B cell (primary cell): Measurements from ENCODE around the gene LRG1. TPM values are rescaled to one million over a fixed set of nuclear protein-coding genes. Genes with fewer than 3 reads are reported as not detected.

Source experiments
- ATAC-seq: fragments of 200-7000 bp; cut with Tn5 transposase; one replicate; pipeline ENCODE4 v1.10.0; 2021; ENCODE audit warnings: low read depth, mild to moderate bottlenecking, moderate number of reproducible peaks, moderate library complexity
- CTCF ChIA-PET: fragments of 350-600 bp; sonication (Branson Sonifier 250); formaldehyde crosslinking; loops from one replicate; lab custom pipeline; 2021; ENCODE audit warnings: antibody characterized with exemption, inconsistent platforms; lab: Charles Lee
- POLR2A ChIA-PET: fragments of 350-600 bp; sonication (Branson Sonifier 250); formaldehyde crosslinking; loops from one replicate; lab custom pipeline; 2021; ENCODE audit warnings: antibody characterized with exemption; lab: Charles Lee
- DNase-seq: peaks from one replicate; pipeline ENCODE4 v3.0.0; 2013
- H2AFZ ChIP-seq: 2 replicates; pipeline ENCODE4 v1.6.1; 2012; ENCODE audit warnings: mild to moderate bottlenecking, low read depth, low read length; ENCODE audit not compliant: insufficient read depth, poor library complexity, severe bottlenecking
- H3K27ac ChIP-seq, 2 donors: 1 replicate in 1 of 2; 2 replicates in 1 of 2; pipeline ENCODE4 v1.5.1; 2012 to 2013; ENCODE audit warnings: low read length in 2 of 2, mild to moderate bottlenecking in 2 of 2, moderate library complexity in 1 of 2
- H3K27me3 ChIP-seq, 4 experiments: fragments of 200-600 bp in 1 of 4; sonication (generic) in 1 of 4; replicated peaks in 1 of 4; 1 replicate in 2 of 4; 2 replicates in 2 of 4; pipeline versions ENCODE4 v1.6.1 to v1.7.0; 2013 to 2016; ENCODE audit warnings: low read length in 3 of 4, mild to moderate bottlenecking in 2 of 4, mixed read lengths in 1 of 4, moderate library complexity in 1 of 4; ENCODE audit not compliant: insufficient read depth in 4 of 4, control insufficient read depth in 3 of 4; ENCODE audit errors: control extremely low read depth in 1 of 4
- H3K36me3 ChIP-seq, 2 experiments: replicated peaks in 1 of 2; 1 replicate in 1 of 2; 2 replicates in 1 of 2; pipeline versions ENCODE4 v1.6.1 to v1.7.1; 2013; ENCODE audit warnings: low read length in 1 of 2; ENCODE audit not compliant: insufficient read depth in 2 of 2, control insufficient read depth in 1 of 2; ENCODE audit errors: control extremely low read depth in 1 of 2, extremely low read depth in 1 of 2
- H3K4me1 ChIP-seq, 2 donors: fragments of 200-600 bp in 1 of 2; sonication (generic) in 1 of 2; 1 replicate in 1 of 2; 2 replicates in 1 of 2; pipeline versions ENCODE4 v1.5.1 to v1.6.1; 2013 to 2017; ENCODE audit warnings: low read length in 2 of 2; ENCODE audit not compliant: control insufficient read depth in 2 of 2, insufficient read depth in 2 of 2
- H3K4me2 ChIP-seq: replicated peaks from 2 replicates; pipeline ENCODE3; 2012; ENCODE audit warnings: mild to moderate bottlenecking, low read depth, low read length; ENCODE audit not compliant: poor library complexity, severe bottlenecking
- H3K4me3 ChIP-seq, 5 experiments: fragments of 200-600 bp in 1 of 5; sonication (generic) in 1 of 5; 1 replicate in 3 of 5; 2 replicates in 2 of 5; pipeline versions ENCODE4 v1.5.1 to v1.7.0; 2011 to 2016; ENCODE audit warnings: low read length in 4 of 5, mild to moderate bottlenecking in 4 of 5, low read depth in 2 of 5, control low read depth in 1 of 5, moderate library complexity in 1 of 5; ENCODE audit not compliant: insufficient read depth in 1 of 5; ENCODE audit errors: control extremely low read depth in 1 of 5, extremely low read depth in 1 of 5
- H3K79me2 ChIP-seq: fragments of 200-600 bp; sonication (generic); one replicate; pipeline ENCODE4 v1.6.0; 2016; ENCODE audit warnings: low read length; ENCODE audit not compliant: control insufficient read depth, insufficient read depth
- H3K9ac ChIP-seq: fragments of 200-600 bp; sonication (generic); 2 replicates; pipeline ENCODE4 v1.6.1; 2017; ENCODE audit warnings: mild to moderate bottlenecking, low read length, moderate library complexity
- H3K9me3 ChIP-seq, 3 donors: one replicate each; pipeline versions ENCODE4 v1.6.1 to v1.7.1; 2013; ENCODE audit warnings: low read length in 2 of 3; ENCODE audit not compliant: control insufficient read depth in 2 of 3, insufficient read depth in 1 of 3; ENCODE audit errors: control extremely low read depth in 1 of 3
- H4K20me1 ChIP-seq: 2 replicates; pipeline ENCODE4 v1.6.0; 2012; ENCODE audit warnings: mild to moderate bottlenecking, low read length; ENCODE audit not compliant: insufficient read depth, control insufficient read depth, poor library complexity, severe bottlenecking
- H3K27ac Mint-ChIP-seq: one replicate; pipeline ENCODE4 v1.8.0; 2021; ENCODE audit warnings: mixed read lengths
- H3K27me3 Mint-ChIP-seq: one replicate; pipeline ENCODE4 v1.8.0; 2021; ENCODE audit warnings: mixed read lengths
- H3K4me1 Mint-ChIP-seq: one replicate; pipeline ENCODE4 v1.8.0; 2021; ENCODE audit warnings: mixed read lengths
- H3K4me3 Mint-ChIP-seq: one replicate; pipeline ENCODE4 v1.8.0; 2021; ENCODE audit warnings: mixed read lengths
- H3K9me3 Mint-ChIP-seq: one replicate; pipeline ENCODE4 v1.8.0; 2022; ENCODE audit warnings: mixed read lengths; ENCODE audit not compliant: insufficient read depth
- CTCF ChIP-seq: fragments of 200-600 bp; IDR thresholded peaks from one replicate; pipeline ENCODE4 v1.8.0; 2022; ENCODE audit warnings: antibody characterized with exemption, mild to moderate bottlenecking
- EZH2 ChIP-seq: IDR thresholded peaks from 2 replicates; pipeline ENCODE4 v1.6.1; 2012; ENCODE audit warnings: borderline replicate concordance, low read depth, mild to moderate bottlenecking, moderate library complexity, low read length; ENCODE audit not compliant: insufficient read depth, poor library complexity, severe bottlenecking
- WGBS: methylation state at CpG from one replicate; pipeline ENCODE4 v1.1.5; 2013; ENCODE audit warnings: missing lambda C conversion rate; ENCODE audit not compliant: insufficient coverage; 5-methylcytosine and 5-hydroxymethylcytosine counted together
- intact Hi-C: fragments of 100-400 bp; cut with micrococcal nuclease; formaldehyde crosslinking; loops from one replicate; pipeline ENCODE4 v1.10.0; 2022
- polyA plus RNA-seq: library from polyadenylated mRNA; depleted of rRNA; stranded (reverse); fragments of >200 nt; gene quantifications from 2 replicates; pipeline ENCODE4 v1.2.3, GENCODE V29; 2012
- total RNA-seq, 2 donors: library from RNA; stranded (reverse); fragments of 120-200 nt in 1 of 2; gene quantifications; 1 replicate in 1 of 2; 2 replicates in 1 of 2; pipeline versions ENCODE4 v1.2.3 to v1.2.4, GENCODE V29; 2013 to 2022

The LRG1 gene
- total and polyA plus RNA-seq, 2 donors (not counting 1 experiment from before 2014, with no cell fraction given), result 0.21 to 0.27 TPM

GRCh38 chr19:4487572-4487971 is 52.3 kb downstream of the LRG1 start:
- Histone ChIP-seq H2AFZ (no peak overlapping the region), H3K36me3 (peaks cover 5 to 31% of the 10 kb centered on the region in 2 experiments), H3K4me2 (no peak overlapping the region), H3K27ac (no peak overlapping the region), H3K4me1 (no peaks in the 10 kb centered on the region), H3K27me3 (no peaks in the 10 kb centered on the region), H3K4me3 (no peak overlapping the region), H3K9me3 (no peaks in the 10 kb centered on the region), H3K79me2 (peaks cover 8% of the 10 kb centered on the region), H3K9ac (no peak overlapping the region), H4K20me1 (no peaks in the 10 kb centered on the region)
- no peak for ATAC-seq
- intact Hi-C loops, result no loop called here
- 96% methylated on average over 6 of the region's 11 CpGs for WGBS
- Mint-ChIP-seq H3K4me3 (no peak overlapping the region), H3K9me3 (no peaks in the 10 kb centered on the region), H3K4me1 (no peaks in the 10 kb centered on the region), H3K27me3 (no peaks in the 10 kb centered on the region), H3K27ac (no peak overlapping the region)
- no peak for TF ChIP-seq CTCF
- TF ChIP-seq EZH2, result no peak
- DNase-seq, result no peak
- ChIA-PET POLR2A (interaction anchor here (0.9 kb wide), 1 partner anchor 124 kb away, joined by 3 read pairs; no protein-coding TSS in a partner anchor), CTCF (no interaction called here)

Other genes starting within 250 kb of the LRG1 start
- not detected in 2 replicates for gene TMIGD2, start 237.6 kb downstream of the LRG1 start, total RNA-seq
- 0.24 and 0.66 TPM in 2 replicates for gene TMIGD2, start 237.6 kb downstream of the LRG1 start, polyA plus RNA-seq
- 2.8 and 3.4 TPM in 2 replicates for gene FSD1, start 235.4 kb downstream of the LRG1 start, total RNA-seq
- 2.7 and 3.2 TPM in 2 replicates for gene FSD1, start 235.4 kb downstream of the LRG1 start, polyA plus RNA-seq
- gene STAP2, start 201.2 kb downstream of the LRG1 start, total RNA-seq, result 0.27 and 0.51 TPM in 2 replicates
- gene STAP2, start 201.2 kb downstream of the LRG1 start, polyA plus RNA-seq, result 0.33 and 0.72 TPM in 2 replicates
- gene MPND, start 196.5 kb downstream of the LRG1 start, total RNA-seq, result 25.6 and 30.3 TPM in 2 replicates
- 11.8 and 14.5 TPM in 2 replicates for gene MPND, start 196.5 kb downstream of the LRG1 start, polyA plus RNA-seq
- gene SH3GL1, start 139.5 kb downstream of the LRG1 start, total RNA-seq, result 37.2 and 41.9 TPM in 2 replicates
- gene SH3GL1, start 139.5 kb downstream of the LRG1 start, polyA plus RNA-seq, result 42.4 and 45.2 TPM in 2 replicates
- 17.3 and 19.7 TPM in 2 replicates for gene CHAF1A, start 137.4 kb downstream of the LRG1 start, total RNA-seq
- 15.1 and 15.7 TPM in 2 replicates for gene CHAF1A, start 137.4 kb downstream of the LRG1 start, polyA plus RNA-seq
- gene UBXN6, start 82.2 kb downstream of the LRG1 start, total RNA-seq, result 75.8 and 82.0 TPM in 2 replicates
- gene UBXN6, start 82.2 kb downstream of the LRG1 start, polyA plus RNA-seq, result 76.6 and 77.6 TPM in 2 replicates
- 49.3 and 49.9 TPM in 2 replicates for gene HDGFL2, start 67.7 kb downstream of the LRG1 start, total RNA-seq
- gene HDGFL2, start 67.7 kb downstream of the LRG1 start, polyA plus RNA-seq, result 16.6 and 18.4 TPM in 2 replicates
- 0.05 and 0.07 TPM in 2 replicates for gene PLIN4, start 21.6 kb downstream of the LRG1 start, total RNA-seq
- 0.04 TPM in 2 replicates for gene PLIN4, start 21.6 kb downstream of the LRG1 start, polyA plus RNA-seq
- 0.15 and 1.00 TPM in 2 replicates for gene PLIN5, start 4.8 kb downstream of the LRG1 start, total RNA-seq
- gene PLIN5, start 4.8 kb downstream of the LRG1 start, polyA plus RNA-seq, result 0.27 and 0.56 TPM in 2 replicates
- gene SEMA6B, start 19.6 kb upstream of the LRG1 start, total RNA-seq, result 0.42 and 0.46 TPM in 2 replicates
- 0.88 TPM in 1 of 2 replicates, not detected in the other for gene SEMA6B, start 19.6 kb upstream of the LRG1 start, polyA plus RNA-seq
- gene TNFAIP8L1, start 99.5 kb upstream of the LRG1 start, total RNA-seq, result 20.9 and 21.7 TPM in 2 replicates
- 6.4 and 9.1 TPM in 2 replicates for gene TNFAIP8L1, start 99.5 kb upstream of the LRG1 start, polyA plus RNA-seq
- gene MYDGF, start 130.3 kb upstream of the LRG1 start, total RNA-seq, result 18.1 and 21.2 TPM in 2 replicates
- 29.9 and 42.3 TPM in 2 replicates for gene MYDGF, start 130.3 kb upstream of the LRG1 start, polyA plus RNA-seq
- 109 and 115 TPM in 2 replicates for gene DPP9, start 183.8 kb upstream of the LRG1 start, total RNA-seq
- gene DPP9, start 183.8 kb upstream of the LRG1 start, polyA plus RNA-seq, result 40.4 and 47.3 TPM in 2 replicates